ENCODE results near the gene CHRDL2. TPM values are rescaled to one million over a fixed set of nuclear protein-coding genes. Genes with fewer than 3 reads are reported as not detected.

CHRDL2 gene
- total and polyA plus RNA-seq, 4 donors, result 0.11 to 2.1 (median 0.99) TPM

- no peak overlapping the region for H3K27ac ChIP-seq (ENCODE audit: low read depth, low read length)
- peaks cover 3% of the 10 kb centered on the region for H3K36me3 ChIP-seq (ENCODE audit: control insufficient read depth, insufficient read depth, low read length)
- H3K4me1 ChIP-seq (ENCODE audit: control insufficient read depth, insufficient read depth, low read length), result peaks cover 8% of the 10 kb centered on the region
- no peaks in the 10 kb centered on the region for H3K9me3 ChIP-seq (ENCODE audit: control insufficient read depth, insufficient read depth, low read length)
- H3K27me3 ChIP-seq (ENCODE audit: control insufficient read depth, insufficient read depth, low read length), result peaks cover 2% of the 10 kb centered on the region
- DNase-seq (ENCODE audit: low read depth in 4 of 6, low spot score in 6 of 6), result no peak
- no peak overlapping the region for H3K4me3 ChIP-seq (ENCODE audit: low read depth, low read length)
- WGBS (ENCODE audit: insufficient coverage), result 73% methylated on average over 7 of the region's 8 CpGs
These were observed 29.9 kb downstream of the CHRDL2 start for GRCh38 chr11:74701351-74701750.

- DNase-seq (ENCODE audit: low read depth in 4 of 6, low spot score in 6 of 6), result no peak
- no peak overlapping the region for H3K4me3 ChIP-seq (ENCODE audit: low read depth, low read length)
- H3K4me1 ChIP-seq (ENCODE audit: control insufficient read depth, insufficient read depth, low read length), result peaks cover 8% of the 10 kb centered on the region
- H3K9me3 ChIP-seq (ENCODE audit: control insufficient read depth, insufficient read depth, low read length), result no peaks in the 10 kb centered on the region
- H3K27me3 ChIP-seq (ENCODE audit: control insufficient read depth, insufficient read depth, low read length), result peaks cover 2% of the 10 kb centered on the region
- no peak overlapping the region for H3K27ac ChIP-seq (ENCODE audit: low read depth, low read length)
- WGBS (ENCODE audit: insufficient coverage), result 75% methylated on average over 5 of the region's 9 CpGs
- H3K36me3 ChIP-seq (ENCODE audit: control insufficient read depth, insufficient read depth, low read length), result peaks cover 3% of the 10 kb centered on the region
These were observed 31.4 kb downstream of the CHRDL2 start for GRCh38 chr11:74699615-74700396.

GRCh38 chr11:74697722-74698121, 33.5 kb downstream of the CHRDL2 start:
- WGBS (ENCODE audit: insufficient coverage), result 78% methylated on average over 1 of the region's 4 CpGs
- Histone ChIP-seq H3K36me3 (ENCODE audit: control insufficient read depth, insufficient read depth, low read length) (no peaks in the 10 kb centered on the region), H3K9me3 (ENCODE audit: control insufficient read depth, insufficient read depth, low read length) (no peaks in the 10 kb centered on the region), H3K4me3 (ENCODE audit: low read depth, low read length) (no peak overlapping the region), H3K27ac (ENCODE audit: low read depth, low read length) (no peak overlapping the region), H3K27me3 (ENCODE audit: control insufficient read depth, insufficient read depth, low read length) (peaks cover 2% of the 10 kb centered on the region), H3K4me1 (ENCODE audit: control insufficient read depth, insufficient read depth, low read length) (peaks cover 7% of the 10 kb centered on the region)
- no peak for DNase-seq (ENCODE audit: low read depth in 4 of 6, low spot score in 6 of 6)

GRCh38 chr11:74696939-74697675, 34.1 kb downstream of the CHRDL2 start:
- no peak overlapping the region for H3K4me3 ChIP-seq (ENCODE audit: low read depth, low read length)
- no peaks in the 10 kb centered on the region for H3K9me3 ChIP-seq (ENCODE audit: control insufficient read depth, insufficient read depth, low read length)
- peaks cover 3% of the 10 kb centered on the region for H3K4me1 ChIP-seq (ENCODE audit: control insufficient read depth, insufficient read depth, low read length)
- peak in 1 of 6 donors; percentile 44 for DNase-seq (ENCODE audit: low read depth in 4 of 6, low spot score in 6 of 6)
- no peak overlapping the region for H3K27ac ChIP-seq (ENCODE audit: low read depth, low read length)
- H3K27me3 ChIP-seq (ENCODE audit: control insufficient read depth, insufficient read depth, low read length), result peaks cover 2% of the 10 kb centered on the region
- WGBS (ENCODE audit: insufficient coverage), result 21% methylated on average over 12 of the region's 16 CpGs
- no peaks in the 10 kb centered on the region for H3K36me3 ChIP-seq (ENCODE audit: control insufficient read depth, insufficient read depth, low read length)

GRCh38 chr11:74696500-74696899, 34.7 kb downstream of the CHRDL2 start:
- WGBS (ENCODE audit: insufficient coverage), result 68% methylated on average over 5 of the region's 6 CpGs
- Histone ChIP-seq H3K36me3 (ENCODE audit: control insufficient read depth, insufficient read depth, low read length) (no peaks in the 10 kb centered on the region), H3K27me3 (ENCODE audit: control insufficient read depth, insufficient read depth, low read length) (peaks cover 2% of the 10 kb centered on the region), H3K4me3 (ENCODE audit: low read depth, low read length) (no peak overlapping the region), H3K9me3 (ENCODE audit: control insufficient read depth, insufficient read depth, low read length) (no peaks in the 10 kb centered on the region), H3K4me1 (ENCODE audit: control insufficient read depth, insufficient read depth, low read length) (peaks cover 3% of the 10 kb centered on the region), H3K27ac (ENCODE audit: low read depth, low read length) (no peak overlapping the region)
- DNase-seq (ENCODE audit: low read depth in 4 of 6, low spot score in 6 of 6), result no peak

GRCh38 chr11:74695705-74696280, 35.4 kb downstream of the CHRDL2 start:
- no peaks in the 10 kb centered on the region for H3K36me3 ChIP-seq (ENCODE audit: control insufficient read depth, insufficient read depth, low read length)
- peaks cover 3% of the 10 kb centered on the region for H3K4me1 ChIP-seq (ENCODE audit: control insufficient read depth, insufficient read depth, low read length)
- WGBS (ENCODE audit: insufficient coverage), result 82% methylated on average over 9 of the region's 11 CpGs
- no peaks in the 10 kb centered on the region for H3K9me3 ChIP-seq (ENCODE audit: control insufficient read depth, insufficient read depth, low read length)
- peaks cover 2% of the 10 kb centered on the region for H3K27me3 ChIP-seq (ENCODE audit: control insufficient read depth, insufficient read depth, low read length)
- H3K4me3 ChIP-seq (ENCODE audit: low read depth, low read length), result no peak overlapping the region
- H3K27ac ChIP-seq (ENCODE audit: low read depth, low read length), result no peak overlapping the region
- DNase-seq (ENCODE audit: low read depth in 4 of 6, low spot score in 6 of 6), result no peak

GRCh38 chr11:74694136-74694930, 36.9 kb downstream of the CHRDL2 start:
- Histone ChIP-seq H3K4me1 (ENCODE audit: control insufficient read depth, insufficient read depth, low read length) (peaks cover 3% of the 10 kb centered on the region), H3K27ac (ENCODE audit: low read depth, low read length) (no peak overlapping the region), H3K27me3 (ENCODE audit: control insufficient read depth, insufficient read depth, low read length) (peaks cover 2% of the 10 kb centered on the region), H3K4me3 (ENCODE audit: low read depth, low read length) (no peak overlapping the region), H3K36me3 (ENCODE audit: control insufficient read depth, insufficient read depth, low read length) (no peaks in the 10 kb centered on the region), H3K9me3 (ENCODE audit: control insufficient read depth, insufficient read depth, low read length) (no peaks in the 10 kb centered on the region)
- DNase-seq (ENCODE audit: low read depth in 4 of 6, low spot score in 6 of 6), result no peak
- 69% methylated on average over 7 of the region's 10 CpGs for WGBS (ENCODE audit: insufficient coverage)

GRCh38 chr11:74693531-74693930, 37.7 kb downstream of the CHRDL2 start:
- peaks cover 2% of the 10 kb centered on the region for H3K27me3 ChIP-seq (ENCODE audit: control insufficient read depth, insufficient read depth, low read length)
- H3K27ac ChIP-seq (ENCODE audit: low read depth, low read length), result no peak overlapping the region
- WGBS (ENCODE audit: insufficient coverage), result 85% methylated on average over 5 of the region's 5 CpGs

GRCh38 chr11:74691755-74692154, 39.5 kb downstream of the CHRDL2 start:
- H3K4me1 ChIP-seq (ENCODE audit: control insufficient read depth, insufficient read depth, low read length), result no peaks in the 10 kb centered on the region
- H3K4me3 ChIP-seq (ENCODE audit: low read depth, low read length), result no peak overlapping the region
- no peak overlapping the region for H3K27ac ChIP-seq (ENCODE audit: low read depth, low read length)
- H3K9me3 ChIP-seq (ENCODE audit: control insufficient read depth, insufficient read depth, low read length), result peaks cover 4% of the 10 kb centered on the region
- H3K36me3 ChIP-seq (ENCODE audit: control insufficient read depth, insufficient read depth, low read length), result no peaks in the 10 kb centered on the region
- no peaks in the 10 kb centered on the region for H3K27me3 ChIP-seq (ENCODE audit: control insufficient read depth, insufficient read depth, low read length)
- DNase-seq (ENCODE audit: low read depth in 4 of 6, low spot score in 6 of 6), result no peak
- WGBS (ENCODE audit: insufficient coverage), result 54% methylated on average over 3 of the region's 4 CpGs

More at GRCh38 chr11:74693531-74693930, 37.7 kb downstream of the CHRDL2 start:
- Histone ChIP-seq H3K4me1 (ENCODE audit: control insufficient read depth, insufficient read depth, low read length) (peaks cover 3% of the 10 kb centered on the region), H3K9me3 (ENCODE audit: control insufficient read depth, insufficient read depth, low read length) (no peaks in the 10 kb centered on the region), H3K36me3 (ENCODE audit: control insufficient read depth, insufficient read depth, low read length) (no peaks in the 10 kb centered on the region), H3K4me3 (ENCODE audit: low read depth, low read length) (no peak overlapping the region)
- DNase-seq (ENCODE audit: low read depth in 4 of 6, low spot score in 6 of 6), result no peak

All from spinal cord (tissue), 10 donors.